Spleen (tissue), 7 donors: ENCODE measurements around the gene IGSF9.

Experiments used
- POLR2A ChIP-seq, 3 donors: fragments of 450-650 bp; IDR thresholded peaks; one replicate each; pipeline ENCODE4 v1.5.1; 2017; ENCODE audit warnings: antibody characterized with exemption in 3 of 3, mild to moderate bottlenecking in 1 of 3
- TF ChIP-seq, protein P1 (sequence below), 11 experiments: fragments of 200-600 bp in 7 of 11; fragments of 450-650 bp in 4 of 11; sonication (generic) in 4 of 11; IDR thresholded peaks in 8 of 11; conservative IDR thresholded peaks in 3 of 11; 1 replicate in 7 of 11; 2 replicates in 4 of 11; pipeline versions ENCODE4 v1.4.0 to v1.8.0; 2016 to 2021; ENCODE audit warnings: antibody characterized with exemption in 11 of 11, inconsistent platforms in 4 of 11, mild to moderate bottlenecking in 1 of 11
- donor health status: DM: no; HTN: no; CAD: no; lungs with moderate emphysema.
- donor health status: DM: no; HTN: no; CAD: no.
- donor health status: DM: no; HTN: no; CAD: no.

DNA sequence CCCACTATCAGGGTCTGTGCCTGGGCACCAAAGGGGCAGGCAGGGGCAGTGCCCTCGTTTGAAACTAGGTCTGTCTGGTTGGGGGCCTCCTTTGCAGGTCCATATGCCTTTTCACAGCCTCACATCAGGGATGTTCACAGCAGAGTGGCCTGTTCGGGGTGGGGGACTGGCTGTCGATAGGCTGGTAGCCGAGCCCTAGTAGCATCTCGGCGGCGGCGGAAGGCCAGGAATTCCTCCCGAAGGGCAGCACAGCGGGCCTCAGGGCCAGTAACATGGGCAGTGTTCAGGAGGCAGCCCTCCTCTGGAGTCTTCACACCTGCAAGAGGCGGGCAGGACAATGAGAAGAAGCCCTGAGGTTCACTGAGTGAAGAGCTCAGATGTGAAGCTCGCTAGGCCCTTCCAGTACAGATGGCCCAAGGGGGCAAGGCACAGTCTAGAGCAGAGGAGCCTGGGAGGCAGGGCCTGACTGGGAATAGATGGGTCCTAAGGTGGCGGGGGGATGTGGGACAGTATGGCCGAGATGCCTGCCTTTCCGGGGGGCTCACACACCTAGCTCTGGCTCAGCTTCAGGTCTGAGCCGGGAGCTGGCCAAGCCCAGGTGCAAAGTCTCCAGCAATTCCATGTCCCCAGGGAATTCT is 18.1 kb downstream of the IGSF9 start:
- TF ChIP-seq, protein P1, sequence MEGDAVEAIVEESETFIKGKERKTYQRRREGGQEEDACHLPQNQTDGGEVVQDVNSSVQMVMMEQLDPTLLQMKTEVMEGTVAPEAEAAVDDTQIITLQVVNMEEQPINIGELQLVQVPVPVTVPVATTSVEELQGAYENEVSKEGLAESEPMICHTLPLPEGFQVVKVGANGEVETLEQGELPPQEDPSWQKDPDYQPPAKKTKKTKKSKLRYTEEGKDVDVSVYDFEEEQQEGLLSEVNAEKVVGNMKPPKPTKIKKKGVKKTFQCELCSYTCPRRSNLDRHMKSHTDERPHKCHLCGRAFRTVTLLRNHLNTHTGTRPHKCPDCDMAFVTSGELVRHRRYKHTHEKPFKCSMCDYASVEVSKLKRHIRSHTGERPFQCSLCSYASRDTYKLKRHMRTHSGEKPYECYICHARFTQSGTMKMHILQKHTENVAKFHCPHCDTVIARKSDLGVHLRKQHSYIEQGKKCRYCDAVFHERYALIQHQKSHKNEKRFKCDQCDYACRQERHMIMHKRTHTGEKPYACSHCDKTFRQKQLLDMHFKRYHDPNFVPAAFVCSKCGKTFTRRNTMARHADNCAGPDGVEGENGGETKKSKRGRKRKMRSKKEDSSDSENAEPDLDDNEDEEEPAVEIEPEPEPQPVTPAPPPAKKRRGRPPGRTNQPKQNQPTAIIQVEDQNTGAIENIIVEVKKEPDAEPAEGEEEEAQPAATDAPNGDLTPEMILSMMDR (IDR thresholded peaks at IDR 0.05 in 8 of 11, conservative IDR thresholded peaks at IDR 0.05 in 3 of 11), result no peak
- TF ChIP-seq POLR2A (IDR thresholded peaks at IDR 0.05), result no peak
